ENCODE data around the gene LAMC1. TPM values are rescaled to one million over a fixed set of nuclear protein-coding genes. Genes with fewer than 3 reads are reported as not detected.
A peak's percentile ranks its signal among the peaks of the same experiment; 100 is the strongest.

Gene LAMC1
- total RNA-seq, 1 experiment from 2014 or later = 190 TPM

- no peak for DNase-seq (ENCODE audit: low spot score)
Measured at GRCh38 chr1:183079712-183080388, 56.6 kb downstream of the LAMC1 start.

- DNase-seq (ENCODE audit: low spot score) = peak; percentile 81
Measured at GRCh38 chr1:183080406-183080805, 57.2 kb downstream of the LAMC1 start.

DNA sequence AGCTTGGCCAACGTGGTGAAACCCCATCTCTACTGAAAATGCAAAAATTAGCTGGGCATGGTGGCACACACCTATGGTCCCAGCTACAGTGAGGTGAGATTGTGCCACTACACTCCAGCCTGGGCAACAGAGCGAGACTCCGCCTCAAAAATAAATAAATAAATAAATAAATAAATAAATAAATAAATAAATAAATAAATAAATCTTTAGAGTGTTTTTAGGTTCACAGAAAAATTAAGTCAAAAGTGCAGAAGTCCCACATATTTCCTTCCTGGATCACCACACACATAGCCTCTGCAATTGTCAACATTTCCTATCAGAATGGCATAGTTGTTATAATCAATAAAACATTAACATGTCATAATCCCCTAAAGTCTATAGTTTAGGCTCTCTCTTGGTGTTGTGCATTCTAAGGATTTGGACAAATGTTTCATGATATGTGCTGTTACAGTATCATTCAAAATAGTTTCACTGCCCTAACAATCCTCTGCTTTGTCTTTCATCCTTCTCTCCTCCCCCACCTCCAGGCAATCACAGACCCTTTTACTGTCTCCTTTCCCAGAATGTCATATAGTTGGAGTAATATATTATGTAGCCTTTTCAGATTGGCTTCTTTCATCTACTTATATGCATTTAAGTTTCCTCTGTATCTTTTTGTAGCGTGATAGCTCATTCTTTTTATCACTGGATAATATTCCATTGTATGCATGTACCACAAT, 58.3 kb downstream of the LAMC1 start:
- DNase-seq (ENCODE audit: low spot score) = no peak

GRCh38 chr1:183082650-183083049, 59.4 kb downstream of the LAMC1 start:
- no peak for DNase-seq (ENCODE audit: low spot score)

GRCh38 chr1:183087001-183087400, 63.8 kb downstream of the LAMC1 start:
- no peak for DNase-seq (ENCODE audit: low spot score)

GRCh38 chr1:183089025-183089639, 65.9 kb downstream of the LAMC1 start:
- DNase-seq (ENCODE audit: low spot score) = no peak

GRCh38 chr1:183090391-183091006, 67.3 kb downstream of the LAMC1 start:
- no peak for DNase-seq (ENCODE audit: low spot score)

DNA sequence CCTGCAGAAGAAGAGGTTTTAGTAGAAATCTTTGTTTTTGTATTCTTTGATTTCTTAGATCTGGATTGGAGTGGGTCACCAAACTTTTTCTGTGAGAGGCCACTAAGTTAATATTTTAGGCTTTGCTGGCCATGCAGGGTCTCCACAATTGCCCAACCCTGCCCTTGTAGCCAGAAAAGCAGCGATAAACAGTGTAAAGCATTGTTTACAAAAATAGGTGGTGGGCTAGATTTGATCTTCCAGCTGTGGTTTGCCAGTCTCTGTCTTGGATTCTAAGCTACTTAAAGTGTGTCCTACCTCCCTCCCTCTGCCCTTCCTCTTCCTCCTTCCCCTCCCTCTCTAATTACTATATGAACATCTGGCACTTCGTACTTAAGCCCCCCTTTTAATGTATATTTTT, 68.0 kb downstream of the LAMC1 start:
- DNase-seq (ENCODE audit: low spot score) = no peak

GRCh38 chr1:183092350-183092749, 69.1 kb downstream of the LAMC1 start:
- no peak for DNase-seq (ENCODE audit: low spot score)

DNA sequence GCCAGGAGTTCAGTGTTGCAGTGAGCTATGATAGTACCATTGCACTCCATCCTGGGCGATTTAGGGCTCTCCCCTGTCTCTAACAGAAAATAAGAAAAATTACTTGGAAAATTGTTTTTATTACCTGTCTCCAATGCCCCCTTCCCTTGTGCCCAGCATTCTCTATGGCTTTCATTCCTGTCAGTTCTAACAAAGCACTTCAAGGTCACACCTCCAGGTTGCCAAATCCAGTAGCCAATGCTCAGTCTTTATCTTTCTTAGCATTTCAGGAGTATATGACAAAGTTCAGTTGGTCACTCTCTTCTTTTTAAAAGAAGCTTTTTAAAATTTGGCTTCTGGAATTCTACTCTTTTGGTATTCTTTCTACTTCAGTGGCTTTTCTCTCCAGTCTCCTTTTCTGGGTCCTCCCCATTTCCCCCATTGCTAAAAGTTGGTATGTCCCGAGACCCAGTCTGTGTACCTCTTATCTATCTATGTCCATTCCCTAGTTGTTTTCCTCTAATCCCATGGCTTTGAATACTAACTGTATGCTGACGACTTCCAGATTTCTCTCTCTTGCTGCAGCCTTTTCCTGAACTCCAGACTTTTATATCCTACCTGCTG, 69.9 kb downstream of the LAMC1 start:
- no peak for DNase-seq (ENCODE audit: low spot score)

DNA sequence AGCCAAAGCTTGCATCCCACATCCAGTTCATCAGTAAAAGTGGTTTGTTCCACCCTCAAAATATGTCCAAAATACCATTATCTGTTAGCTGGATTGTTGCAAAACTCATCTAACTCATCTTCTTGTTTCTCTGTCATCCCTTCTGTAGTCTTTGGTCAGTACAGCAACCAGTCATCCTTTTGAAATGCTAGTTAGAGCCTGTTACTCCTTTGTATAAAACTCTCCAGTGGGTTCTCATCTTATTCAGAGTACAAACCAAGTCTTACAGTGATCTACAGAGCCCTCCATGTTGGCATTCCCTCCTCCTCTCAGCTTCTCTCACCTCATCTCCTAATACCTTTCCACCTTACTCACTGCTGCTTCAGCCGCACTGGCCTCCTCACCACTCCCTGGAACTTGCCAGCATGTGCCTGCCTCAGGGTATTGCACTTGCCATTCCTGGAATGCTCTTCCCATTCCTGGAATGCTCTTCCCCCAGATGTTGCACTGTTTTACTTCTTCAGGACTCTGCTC, 70.6 kb downstream of the LAMC1 start:
- DNase-seq (ENCODE audit: low spot score) = peak; percentile 65

- DNase-seq (ENCODE audit: low spot score) = no peak
Measured at GRCh38 chr1:183094351-183094750, 71.1 kb downstream of the LAMC1 start.

DNA sequence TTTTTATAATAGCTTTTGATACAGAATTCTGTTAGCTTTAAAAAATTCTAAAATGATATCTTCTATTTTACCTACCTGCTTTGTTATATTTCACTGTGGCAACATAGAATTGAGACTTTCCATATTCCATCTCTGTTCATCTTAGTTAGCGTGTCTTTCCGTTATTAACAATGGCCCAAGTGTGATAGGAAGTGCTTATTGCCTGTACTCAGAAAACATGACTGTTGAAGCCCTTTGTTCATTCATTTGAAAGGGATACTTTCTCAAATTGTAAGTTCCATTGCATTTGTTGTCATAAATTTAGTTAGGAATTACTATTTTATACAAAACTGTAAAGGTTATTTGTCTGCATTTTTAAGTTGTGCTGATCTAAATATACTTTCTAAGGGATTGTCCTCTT, 73.1 kb downstream of the LAMC1 start:
- no peak for DNase-seq (ENCODE audit: low spot score)

DNA sequence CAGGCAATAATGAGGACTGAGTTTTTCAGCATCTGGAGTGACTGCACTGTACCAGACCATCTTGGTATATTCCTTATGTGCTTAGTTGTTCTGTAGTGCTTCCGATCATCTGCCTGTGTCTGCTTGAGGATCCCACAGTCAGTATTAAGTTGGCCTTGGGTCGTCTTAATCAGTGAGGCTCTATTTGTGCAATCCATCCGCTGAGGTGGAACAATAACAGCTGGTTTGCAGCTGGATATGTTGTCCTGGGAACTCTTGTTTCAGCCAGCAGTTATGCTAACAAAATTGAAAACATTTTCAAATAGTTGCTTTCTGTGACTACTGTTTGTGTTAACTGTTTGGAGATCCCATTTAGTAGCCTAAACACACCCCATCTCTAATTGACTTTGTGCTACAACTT, 73.7 kb downstream of the LAMC1 start:
- no peak for DNase-seq (ENCODE audit: low spot score)

DNA sequence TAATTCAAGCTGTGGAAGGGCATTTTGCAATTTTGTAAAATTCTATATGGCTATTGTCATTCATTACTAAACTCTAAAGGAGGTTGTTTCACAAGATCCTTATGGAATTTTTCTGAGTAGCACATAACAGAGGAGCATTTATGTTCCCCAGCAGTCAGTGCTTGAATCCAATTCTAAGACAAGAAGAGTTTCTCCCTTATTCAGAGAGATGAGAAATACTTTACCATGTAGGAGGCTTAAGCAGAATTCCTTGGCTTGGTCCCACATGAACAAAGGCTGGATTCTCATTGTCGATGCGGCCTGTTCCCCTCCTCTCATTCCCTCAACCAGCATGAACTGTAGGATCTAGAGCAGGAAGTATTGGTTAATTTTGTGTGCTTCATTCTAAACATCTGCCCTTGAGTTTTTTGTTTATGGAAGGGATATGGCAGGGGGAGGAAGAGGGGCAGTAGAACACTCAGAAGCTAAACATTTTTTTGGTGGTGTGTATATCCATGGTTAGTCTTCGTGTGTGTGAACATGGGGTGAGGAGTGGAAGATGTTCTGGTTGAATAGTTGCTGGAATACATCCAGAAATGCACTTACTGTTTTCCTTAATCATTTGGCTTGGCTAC, 74.3 kb downstream of the LAMC1 start:
- DNase-seq (ENCODE audit: low spot score) = no peak

DNA sequence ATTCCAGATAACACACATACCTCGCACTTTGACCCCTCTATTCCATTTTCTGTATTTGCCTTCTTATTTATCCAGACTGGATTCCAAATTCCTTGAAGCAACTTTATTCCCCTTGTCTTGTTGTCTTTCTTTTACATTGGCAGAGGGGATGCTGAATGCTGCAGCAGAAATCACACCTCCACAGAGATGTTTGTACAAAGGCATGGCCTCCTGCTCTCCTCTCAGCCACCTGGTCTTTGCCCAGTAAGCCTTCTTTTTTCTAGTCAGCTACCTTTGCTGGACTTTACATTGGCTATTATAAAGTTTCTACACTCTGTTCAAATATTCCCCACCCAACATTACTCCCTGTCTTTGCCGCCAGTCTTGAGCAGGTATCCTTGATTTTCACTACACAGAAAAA, 75.1 kb downstream of the LAMC1 start:
- no peak for DNase-seq (ENCODE audit: low spot score)

GRCh38 chr1:183100361-183100974, 77.2 kb downstream of the LAMC1 start:
- no peak for DNase-seq (ENCODE audit: low spot score)

DNA sequence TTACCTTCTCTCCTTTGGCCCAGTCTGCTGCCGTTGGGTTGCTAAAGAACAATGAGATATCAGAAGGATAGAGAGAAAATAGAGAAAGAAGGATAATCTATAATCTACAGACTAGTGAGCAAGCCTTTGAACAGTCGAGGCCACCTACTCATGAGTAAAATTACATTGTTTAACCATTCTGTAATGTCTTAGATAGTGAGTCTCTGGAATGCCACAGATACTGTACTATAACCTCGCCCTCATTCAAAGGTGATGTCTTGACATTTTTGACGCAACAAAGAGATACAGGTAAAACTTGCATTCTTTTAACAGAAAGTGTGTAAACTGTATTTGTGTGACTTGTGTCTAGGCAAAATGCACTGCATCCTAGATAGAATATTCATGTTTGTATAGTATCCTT, 77.9 kb downstream of the LAMC1 start:
- no peak for DNase-seq (ENCODE audit: low spot score)

GRCh38 chr1:183101841-183102276, 78.6 kb downstream of the LAMC1 start:
- DNase-seq (ENCODE audit: low spot score) = no peak

GRCh38 chr1:183103147-183103546, 79.9 kb downstream of the LAMC1 start:
- no peak for DNase-seq (ENCODE audit: low spot score)

DNA sequence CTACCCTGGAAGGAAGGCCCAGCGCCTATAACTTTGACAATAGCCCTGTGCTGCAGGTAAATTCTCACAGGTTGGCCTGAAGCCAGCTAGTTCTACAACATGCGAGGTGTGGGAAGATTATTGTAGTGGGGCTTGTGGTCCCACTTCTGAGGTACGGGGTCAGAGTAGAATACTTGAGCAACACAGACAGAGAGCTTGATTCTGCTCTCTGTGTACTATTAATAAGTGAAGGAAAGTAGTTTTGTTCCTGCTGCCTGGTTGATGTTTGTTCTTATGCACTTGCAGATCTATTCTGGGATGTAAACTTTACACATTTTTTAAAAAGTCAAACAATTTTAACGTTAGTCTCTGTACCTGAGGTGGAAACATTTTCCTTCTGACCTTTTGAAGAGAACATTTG, 80.4 kb downstream of the LAMC1 start:
- no peak for DNase-seq (ENCODE audit: low spot score)
